Vagina (tissue), 2 donors: ENCODE data around the gene SEMA4C. TPM values are rescaled to one million over a fixed set of nuclear protein-coding genes. Genes with fewer than 3 reads are reported as not detected.

Experiments used
- DNase-seq, 2 donors: peaks; one replicate each; pipeline ENCODE4 v3.0.0-alpha.2; 2017; ENCODE audit errors: extremely low spot score in 2 of 2
- H3K27ac ChIP-seq: fragments of 200-600 bp; sonication (generic); one replicate; pipeline ENCODE4 v1.5.1; 2019
- H3K27me3 ChIP-seq: fragments of 200-600 bp; sonication (generic); one replicate; pipeline ENCODE4 v1.5.1; 2019
- H3K36me3 ChIP-seq, 2 donors: fragments of 200-600 bp; sonication (generic); one replicate each; pipeline ENCODE4 v1.5.1; 2017 to 2019
- H3K4me1 ChIP-seq: fragments of 200-600 bp; sonication (generic); one replicate; pipeline ENCODE4 v1.5.1; 2019
- H3K4me3 ChIP-seq, 2 donors: fragments of 200-600 bp; sonication (generic); 1 replicate in 1 of 2; 2 replicates in 1 of 2; pipeline ENCODE4 v1.5.1; 2016 to 2019
- H3K9me3 ChIP-seq: fragments of 200-600 bp; sonication (generic); one replicate; pipeline ENCODE4 v1.5.1; 2019
- CTCF ChIP-seq, 3 experiments: fragments of 450-650 bp in 2 of 3; fragments of 200-600 bp in 1 of 3; sonication (generic) in 1 of 3; IDR thresholded peaks; one replicate each; pipeline ENCODE4 v1.5.1; 2017 to 2019; ENCODE audit warnings: antibody characterized with exemption in 3 of 3, mild to moderate bottlenecking in 2 of 3, moderate library complexity in 2 of 3
- POLR2A ChIP-seq, 2 donors: fragments of 450-650 bp; IDR thresholded peaks; one replicate each; pipeline ENCODE4 v1.6.1; 2017; ENCODE audit warnings: antibody characterized with exemption in 2 of 2, mild to moderate bottlenecking in 2 of 2, moderate library complexity in 2 of 2
- POLR2AphosphoS5 ChIP-seq, 2 donors: sonication (generic); formaldehyde crosslinking; IDR thresholded peaks; one replicate each; pipeline ENCODE4 v1.9.0; 2017; ENCODE audit warnings: antibody characterized with exemption in 2 of 2, mild to moderate bottlenecking in 2 of 2, low read depth in 1 of 2; ENCODE audit not compliant: insufficient read depth in 1 of 2
- intact Hi-C: fragments of 100-400 bp; cut with DNase I; formaldehyde crosslinking; loops from one replicate; pipeline ENCODE4 v1.15.1; 2023
- total RNA-seq: library from RNA; depleted of rRNA; stranded (reverse); fragments of >200 nt; gene quantifications from one replicate; pipeline ENCODE4 v1.2.3, GENCODE V29; 2016

The SEMA4C gene
- total RNA-seq, 1 donor from 2014 or later: 60.6 TPM

GRCh38 chr2:96844405-96844808, 25.5 kb downstream of the SEMA4C start:
- H3K4me3 ChIP-seq: no peak overlapping the region
- H3K36me3 ChIP-seq: peaks cover 0 to 17% of the 10 kb centered on the region in 2 donors
- H3K27me3 ChIP-seq: no peaks in the 10 kb centered on the region
- peaks cover 9% of the 10 kb centered on the region for H3K4me1 ChIP-seq
- DNase-seq: no peak
- TF ChIP-seq POLR2AphosphoS5 (IDR thresholded peaks at IDR 0.05; ENCODE audit: insufficient read depth in 1 of 2, low read depth in 1 of 2) (no peak), POLR2A (IDR thresholded peaks at IDR 0.05) (no peak), CTCF (IDR thresholded peaks at IDR 0.05) (no peak)
- H3K9me3 ChIP-seq: no peaks in the 10 kb centered on the region
- H3K27ac ChIP-seq: no peak overlapping the region
- intact Hi-C loops: no loop called here

- no peaks in the 10 kb centered on the region for H3K9me3 ChIP-seq
- TF ChIP-seq CTCF (IDR thresholded peaks at IDR 0.05) (no peak), POLR2AphosphoS5 (IDR thresholded peaks at IDR 0.05; ENCODE audit: insufficient read depth in 1 of 2, low read depth in 1 of 2) (no peak), POLR2A (IDR thresholded peaks at IDR 0.05) (no peak)
- H3K4me3 ChIP-seq: no peak within 1 kb of the TSS
- H3K27ac ChIP-seq: no peak within 1 kb of the TSS
- peaks cover 15% of the 10 kb centered on the region for H3K4me1 ChIP-seq
- intact Hi-C loops: no loop called here
- peaks cover 0 to 12% of the 10 kb centered on the region in 2 donors for H3K36me3 ChIP-seq
- DNase-seq: no peak
- H3K27me3 ChIP-seq: no peaks in the 10 kb centered on the region
These were observed 26.2 kb downstream of the SEMA4C start, which contains the start of gene ANKRD23 for GRCh38 chr2:96843538-96844268. TSS of gene ANKRD23 (minus strand) at chr2:96844021. CDS start at chr2:96843992, 29 bp downstream.

- Histone ChIP-seq H3K9me3 (no peaks in the 10 kb centered on the region), H3K27ac (no peak overlapping the region), H3K27me3 (no peaks in the 10 kb centered on the region), H3K4me1 (peaks cover 15% of the 10 kb centered on the region), H3K4me3 (no peak overlapping the region), H3K36me3 (peaks cover 0 to 1% of the 10 kb centered on the region in 2 donors)
- TF ChIP-seq POLR2AphosphoS5 (IDR thresholded peaks at IDR 0.05; ENCODE audit: insufficient read depth in 1 of 2, low read depth in 1 of 2): no peak
- TF ChIP-seq CTCF (IDR thresholded peaks at IDR 0.05): no peak
- TF ChIP-seq POLR2A (IDR thresholded peaks at IDR 0.05): no peak
- DNase-seq: no peak
- intact Hi-C loops: no loop called here
These were observed 27.3 kb downstream of the SEMA4C start for GRCh38 chr2:96842600-96842999.

GRCh38 chr2:96841701-96842495, 28.0 kb downstream of the SEMA4C start:
- Histone ChIP-seq H3K36me3 (no peaks in the 10 kb centered on the region), H3K4me3 (no peak overlapping the region), H3K4me1 (peaks cover 15% of the 10 kb centered on the region), H3K27ac (no peak overlapping the region), H3K27me3 (no peaks in the 10 kb centered on the region), H3K9me3 (no peaks in the 10 kb centered on the region)
- intact Hi-C loops: no loop called here
- no peak for DNase-seq
- TF ChIP-seq POLR2AphosphoS5 (IDR thresholded peaks at IDR 0.05; ENCODE audit: insufficient read depth in 1 of 2, low read depth in 1 of 2) (no peak), CTCF (IDR thresholded peaks at IDR 0.05) (no peak), POLR2A (IDR thresholded peaks at IDR 0.05) (no peak)
